ENCODE results near the gene GSTK1. TPM values are rescaled to one million over a fixed set of nuclear protein-coding genes. Genes with fewer than 3 reads are reported as not detected.
"Not testable (repeated sequence)": the region's sequence is repeated elsewhere in the genome, so short reads cannot be mapped to it uniquely, and the experiment has no call there.

GSTK1 gene
- total and polyA plus RNA-seq, 5 donors: 182 to 280 (median 239) TPM

DNA sequence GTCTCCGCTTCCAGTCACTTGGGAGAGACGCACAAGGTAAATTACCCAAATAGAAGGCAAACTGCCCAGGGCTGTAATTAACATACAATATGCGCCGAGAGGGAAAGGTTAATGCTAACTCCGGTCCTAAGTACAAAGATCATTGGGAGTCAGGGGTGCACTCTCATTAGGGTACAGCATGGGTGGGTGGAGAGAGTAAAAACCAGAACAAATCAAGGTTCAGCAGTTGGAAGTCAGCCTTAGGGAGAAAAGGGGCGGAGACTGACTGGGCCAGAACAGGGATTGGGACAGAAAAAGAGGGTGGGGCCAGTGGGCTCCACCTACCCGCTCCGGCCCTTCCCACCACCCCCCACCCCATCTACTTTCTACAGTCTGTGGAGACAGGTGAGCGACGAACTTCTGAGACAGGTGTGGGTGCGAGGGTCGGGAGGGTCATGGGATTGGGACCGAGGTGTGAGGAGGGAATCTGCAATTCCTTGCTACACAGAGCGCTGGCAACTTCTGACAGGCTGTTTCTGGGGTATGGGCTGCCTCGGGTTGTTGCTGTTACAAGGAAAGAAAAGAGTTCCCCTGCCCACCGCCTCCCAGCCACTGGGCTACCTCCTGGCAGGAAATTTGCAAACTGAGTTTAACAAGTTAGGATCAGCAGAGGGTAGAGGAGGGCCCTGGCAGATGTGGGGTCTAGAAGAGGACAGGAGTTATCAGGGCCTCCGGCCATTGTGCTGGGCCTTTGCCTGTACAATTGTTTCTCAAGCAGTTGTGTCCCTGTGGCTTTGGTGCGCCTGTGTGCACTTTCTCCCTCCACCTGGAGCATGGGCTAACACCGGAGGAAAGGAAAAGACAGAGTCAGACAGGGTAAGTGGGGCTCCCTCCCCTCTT lies 21.6 kb downstream of the GSTK1 start, which contains the start of gene TMEM139:
Gene TMEM139, plus strand, starts transcription at position 368 of the 879 bp plus-strand sequence. CDS start 1,000 bp downstream, outside the sequence.
- H3K4me3 ChIP-seq (ENCODE audit: low read length): peak within 1 kb of the TSS; percentile 27
- peak within 1 kb of the TSS; percentile 61 for H3K27ac ChIP-seq (ENCODE audit: low read length)
- intact Hi-C loops (cut with DNase I): no loop called here
- peak in 1 of 3 donors; percentile 40 for DNase-seq
- H3K27me3 ChIP-seq (ENCODE audit: control insufficient read depth, insufficient read depth): no peaks in the 10 kb centered on the region
- H3K9me3 ChIP-seq (ENCODE audit: control insufficient read depth, low read length): no peaks in the 10 kb centered on the region
- H3K4me1 ChIP-seq (ENCODE audit: control insufficient read depth, insufficient read depth, low read length): no peaks in the 10 kb centered on the region
- no peak for ATAC-seq
- WGBS: 67% methylated on average over 19 of the region's 19 CpGs

DNA sequence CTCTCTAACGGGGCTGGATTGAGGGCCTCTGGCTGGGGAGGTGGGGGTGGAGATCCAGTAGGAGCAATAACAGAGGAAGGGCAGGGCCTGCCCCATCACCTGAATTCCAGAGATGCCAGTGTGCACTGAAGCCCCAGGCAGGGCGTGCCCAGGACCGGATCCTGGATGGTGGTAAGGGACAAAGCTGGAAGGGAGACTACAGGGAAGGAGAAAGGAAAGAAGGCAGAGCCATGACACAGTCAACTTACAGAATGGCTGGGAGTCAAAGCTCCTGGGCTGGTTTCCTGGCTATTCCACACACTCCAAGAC lies 22.2 kb downstream of the GSTK1 start:
- Histone ChIP-seq H3K4me3 (ENCODE audit: low read length) (no peak overlapping the region), H3K27me3 (ENCODE audit: control insufficient read depth, insufficient read depth) (no peaks in the 10 kb centered on the region), H3K4me1 (ENCODE audit: control insufficient read depth, insufficient read depth, low read length) (no peaks in the 10 kb centered on the region), H3K27ac (ENCODE audit: low read length) (no peak overlapping the region), H3K9me3 (ENCODE audit: control insufficient read depth, low read length) (no peaks in the 10 kb centered on the region)
- no peak for DNase-seq
- no peak for ATAC-seq
- intact Hi-C loops (cut with DNase I): no loop called here
- WGBS: 52% methylated on average over 3 of the region's 3 CpGs

DNA sequence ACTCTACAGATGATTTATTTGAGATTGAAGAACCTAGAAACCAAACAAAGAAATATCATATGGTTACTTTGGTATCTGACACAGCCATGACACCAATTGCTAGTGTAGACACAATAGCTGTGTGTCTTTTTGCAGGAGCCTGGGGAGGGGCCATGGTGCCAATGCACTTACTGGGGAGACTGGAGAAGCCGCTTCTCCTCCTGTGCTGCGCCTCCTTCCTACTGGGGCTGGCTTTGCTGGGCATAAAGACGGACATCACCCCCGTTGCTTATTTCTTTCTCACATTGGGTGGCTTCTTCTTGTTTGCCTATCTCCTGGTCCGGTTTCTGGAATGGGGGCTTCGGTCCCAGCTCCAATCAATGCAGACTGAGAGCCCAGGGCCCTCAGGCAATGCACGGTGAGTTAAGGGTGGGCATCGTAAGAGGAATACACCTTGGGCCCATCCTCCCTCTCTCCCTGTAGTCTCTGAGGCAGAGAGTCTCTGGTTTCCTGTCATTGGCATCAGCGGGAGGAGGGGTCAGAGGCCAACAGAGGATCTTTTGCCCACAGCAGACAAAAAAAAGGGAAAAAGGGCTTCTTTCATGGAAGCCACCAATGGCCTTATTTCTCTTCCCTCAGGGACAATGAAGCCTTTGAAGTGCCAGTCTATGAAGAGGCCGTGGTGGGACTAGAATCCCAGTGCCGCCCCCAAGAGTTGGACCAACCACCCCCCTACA lies 22.7 kb downstream of the GSTK1 start:
- no peaks in the 10 kb centered on the region for H3K9me3 ChIP-seq (ENCODE audit: control insufficient read depth, low read length)
- WGBS: 90% methylated on average over 11 of the region's 11 CpGs
- intact Hi-C loops (cut with DNase I): no loop called here
- H3K4me1 ChIP-seq (ENCODE audit: control insufficient read depth, insufficient read depth, low read length): no peaks in the 10 kb centered on the region
- no peak overlapping the region for H3K4me3 ChIP-seq (ENCODE audit: low read length)
- DNase-seq (no peak), ATAC-seq (no peak)
- H3K27ac ChIP-seq (ENCODE audit: low read length): peak overlapping the region; percentile 42
- H3K27me3 ChIP-seq (ENCODE audit: control insufficient read depth, insufficient read depth): no peaks in the 10 kb centered on the region

DNA sequence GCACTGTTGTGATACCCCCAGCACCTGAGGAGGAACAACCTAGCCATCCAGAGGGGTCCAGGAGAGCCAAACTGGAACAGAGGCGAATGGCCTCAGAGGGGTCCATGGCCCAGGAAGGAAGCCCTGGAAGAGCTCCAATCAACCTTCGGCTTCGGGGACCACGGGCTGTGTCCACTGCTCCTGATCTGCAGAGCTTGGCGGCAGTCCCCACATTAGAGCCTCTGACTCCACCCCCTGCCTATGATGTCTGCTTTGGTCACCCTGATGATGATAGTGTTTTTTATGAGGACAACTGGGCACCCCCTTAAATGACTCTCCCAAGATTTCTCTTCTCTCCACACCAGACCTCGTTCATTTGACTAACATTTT lies 23.3 kb downstream of the GSTK1 start:
- H3K9me3 ChIP-seq (ENCODE audit: control insufficient read depth, low read length): no peaks in the 10 kb centered on the region
- no peak overlapping the region for H3K4me3 ChIP-seq (ENCODE audit: low read length)
- 85% methylated on average over 6 of the region's 6 CpGs for WGBS
- no peak for ATAC-seq
- no peaks in the 10 kb centered on the region for H3K4me1 ChIP-seq (ENCODE audit: control insufficient read depth, insufficient read depth, low read length)
- DNase-seq: peak in 1 of 3 donors; percentile 47
- H3K27ac ChIP-seq (ENCODE audit: low read length): no peak overlapping the region
- intact Hi-C loops (cut with DNase I): no loop called here
- H3K27me3 ChIP-seq (ENCODE audit: control insufficient read depth, insufficient read depth): no peaks in the 10 kb centered on the region

DNA sequence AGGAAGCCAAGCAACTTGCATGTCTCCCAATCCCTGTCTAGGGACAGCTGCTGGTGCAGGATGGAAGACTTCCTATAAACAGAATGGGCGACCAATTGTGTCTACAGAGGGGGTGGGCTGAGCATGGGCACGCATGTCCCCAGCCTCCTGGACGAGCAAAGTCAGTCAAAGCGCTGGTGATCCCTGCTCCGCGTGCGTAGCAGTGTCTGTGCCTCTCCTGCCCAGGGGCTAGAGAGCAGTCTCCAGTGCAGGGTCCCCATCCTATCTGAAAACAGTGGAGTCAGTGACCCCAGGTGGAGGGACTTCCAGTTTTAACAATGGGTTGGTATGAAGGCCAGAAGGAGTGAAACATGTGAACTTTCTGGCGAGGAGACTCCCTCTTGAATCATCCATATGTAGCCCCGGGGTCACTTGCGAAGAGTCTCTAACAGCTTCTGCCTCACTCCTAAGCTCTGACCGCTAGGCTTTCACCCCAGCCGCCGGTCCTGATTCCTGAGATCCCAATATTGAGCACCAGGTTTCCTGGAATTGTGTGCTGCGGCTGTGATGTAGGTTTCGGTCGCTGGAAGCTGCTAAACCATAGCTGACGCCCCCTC lies 24.2 kb downstream of the GSTK1 start:
- no peaks in the 10 kb centered on the region for H3K9me3 ChIP-seq (ENCODE audit: control insufficient read depth, low read length)
- WGBS: 61% methylated on average over 17 of the region's 17 CpGs
- ATAC-seq: no peak
- no peaks in the 10 kb centered on the region for H3K27me3 ChIP-seq (ENCODE audit: control insufficient read depth, insufficient read depth)
- peak overlapping the region; percentile 68 for H3K27ac ChIP-seq (ENCODE audit: low read length)
- peak in 1 of 3 donors; percentile 64 for DNase-seq
- H3K4me3 ChIP-seq (ENCODE audit: low read length): peak overlapping the region; percentile 13
- H3K4me1 ChIP-seq (ENCODE audit: control insufficient read depth, insufficient read depth, low read length): no peaks in the 10 kb centered on the region
- intact Hi-C loops (cut with DNase I): no loop called here

DNA sequence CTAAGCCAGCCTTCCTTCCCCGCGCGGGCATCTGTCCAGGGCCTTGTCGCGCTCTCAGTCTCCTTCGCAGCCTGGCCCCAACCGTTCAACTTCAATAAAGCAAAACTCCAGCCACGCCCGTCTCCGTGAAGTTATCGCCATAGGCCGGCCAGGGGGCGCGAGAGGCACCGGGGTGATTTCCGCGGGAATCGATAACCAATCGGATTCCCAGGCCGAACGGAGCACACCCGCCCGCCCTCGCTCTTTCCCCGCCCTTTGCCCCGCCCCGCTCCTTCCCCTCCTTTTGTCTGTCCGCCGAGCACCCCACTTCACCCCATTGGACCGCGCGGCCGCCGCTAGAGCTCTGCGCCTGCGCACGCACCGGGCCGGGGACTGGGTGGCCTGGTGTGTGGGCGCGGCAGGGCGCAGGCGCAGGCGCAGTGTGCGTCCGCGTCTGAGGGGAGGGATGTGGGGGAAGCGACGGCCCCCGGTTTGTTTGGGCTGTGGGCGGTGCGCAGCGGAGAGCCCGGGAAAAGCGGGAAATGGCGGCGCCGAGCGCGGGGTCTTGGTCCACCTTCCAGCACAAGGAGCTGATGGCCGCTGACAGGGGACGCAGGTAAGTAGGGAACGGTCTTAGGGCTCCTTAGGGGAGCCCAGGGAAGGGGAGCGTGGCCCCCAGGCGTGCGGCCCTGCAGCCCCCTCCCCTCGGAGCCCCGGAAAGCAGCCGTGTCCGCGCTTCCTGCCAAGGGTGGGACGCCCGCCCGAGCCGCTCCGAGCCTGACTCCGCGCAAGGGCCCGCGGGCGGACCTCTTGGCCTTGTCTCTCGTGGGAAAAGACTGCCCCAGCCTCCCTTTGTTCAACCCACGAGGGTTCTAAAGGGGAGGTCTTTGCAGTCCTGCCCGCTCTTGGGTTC lies 24.9 kb downstream of the GSTK1 start, which contains the start of gene CASP2:
Gene CASP2, plus strand, starts transcription at position 417 of the 892 bp plus-strand sequence. Its CDS starts 105 bp downstream, at position 522.
- peak within 1 kb of the TSS; percentile 68 for H3K4me3 ChIP-seq (ENCODE audit: low read length)

DNA sequence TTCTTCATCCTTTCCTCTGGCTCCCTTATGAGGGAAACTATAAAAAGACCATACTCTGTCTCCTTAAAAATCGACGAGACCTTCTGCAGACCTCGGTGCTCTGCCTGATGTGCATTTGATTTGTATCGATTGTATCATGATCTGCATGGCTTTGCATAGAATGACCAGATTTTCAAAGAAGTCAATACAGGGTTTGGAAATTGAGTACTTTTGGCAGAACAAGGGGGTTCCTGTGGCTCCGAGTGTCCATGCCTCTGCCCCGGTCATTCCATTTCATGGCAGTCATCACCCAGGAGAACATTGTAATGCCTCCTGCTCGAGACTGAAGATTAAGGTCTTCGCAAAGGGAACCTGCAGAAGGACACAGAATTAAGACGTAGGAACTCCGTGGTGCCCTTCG lies 25.6 kb downstream of the GSTK1 start:
- no peaks in the 10 kb centered on the region for H3K27me3 ChIP-seq (ENCODE audit: control insufficient read depth, insufficient read depth)
- no peak for ATAC-seq
- WGBS: 3% methylated on average over 11 of the region's 11 CpGs
- H3K27ac ChIP-seq (ENCODE audit: low read length): peak overlapping the region; percentile 39
- intact Hi-C loops (cut with DNase I): no loop called here
- H3K9me3 ChIP-seq (ENCODE audit: control insufficient read depth, low read length): no peaks in the 10 kb centered on the region
- no peak for DNase-seq
- peak overlapping the region; percentile 68 for H3K4me3 ChIP-seq (ENCODE audit: low read length)
- H3K4me1 ChIP-seq (ENCODE audit: control insufficient read depth, insufficient read depth, low read length): no peaks in the 10 kb centered on the region

More for the DNA sequence above, 24.9 kb downstream of the GSTK1 start, which contains the start of gene CASP2:
- Histone ChIP-seq H3K4me1 (ENCODE audit: control insufficient read depth, insufficient read depth, low read length) (no peaks in the 10 kb centered on the region), H3K9me3 (ENCODE audit: control insufficient read depth, low read length) (no peaks in the 10 kb centered on the region), H3K27me3 (ENCODE audit: control insufficient read depth, insufficient read depth) (no peaks in the 10 kb centered on the region), H3K27ac (ENCODE audit: low read length) (peak within 1 kb of the TSS; percentile 80)
- DNase-seq (peak; percentile 99 to 100 (median 99)), ATAC-seq (peak; percentile 99)
- intact Hi-C loops (cut with DNase I): no loop called here
- WGBS: 2% methylated on average over 84 of the region's 84 CpGs

DNA sequence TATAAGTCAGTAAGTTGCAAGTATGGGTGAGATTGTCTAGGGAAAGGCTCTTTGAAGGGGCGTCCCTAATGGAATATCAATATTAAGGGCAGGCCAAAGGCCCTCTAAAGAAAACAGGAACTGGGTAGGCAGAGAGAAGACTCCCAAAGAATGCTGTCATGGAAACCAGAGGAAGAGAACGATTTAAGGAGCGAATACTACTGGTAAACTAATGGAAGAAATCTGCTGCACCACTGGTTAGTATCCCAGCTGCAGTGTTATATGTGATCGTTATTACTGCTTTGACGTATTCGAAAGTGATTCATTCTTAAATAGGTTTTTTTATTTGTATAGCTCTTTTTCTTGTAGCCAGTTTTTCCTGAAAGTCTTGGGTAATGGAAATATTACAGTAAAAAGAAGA lies 26.2 kb downstream of the GSTK1 start:
- H3K27ac ChIP-seq (ENCODE audit: low read length): no peak overlapping the region
- ATAC-seq: no peak
- no peaks in the 10 kb centered on the region for H3K4me1 ChIP-seq (ENCODE audit: control insufficient read depth, insufficient read depth, low read length)

DNA sequence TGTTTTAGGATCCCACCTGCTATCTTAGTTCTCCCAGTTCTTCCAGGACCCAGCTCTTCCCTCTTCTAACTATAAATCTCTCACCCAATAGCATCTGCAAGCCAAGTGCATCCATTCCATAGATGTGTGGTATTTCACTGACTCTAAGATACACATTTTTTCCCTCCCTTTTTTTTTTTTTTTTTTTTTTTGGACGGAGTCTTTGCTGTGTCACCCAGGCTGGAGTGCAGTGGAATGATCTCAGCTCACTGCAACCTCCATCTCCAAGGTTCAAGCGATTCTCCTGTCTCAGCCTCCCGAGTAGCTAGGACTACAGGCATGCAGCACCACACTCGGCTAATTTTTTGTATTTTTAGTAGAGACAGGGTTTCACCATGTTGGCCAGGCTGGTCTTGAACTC lies 26.6 kb downstream of the GSTK1 start:
- DNase-seq; H3K4me3 ChIP-seq (ENCODE audit: low read length); H3K27me3 ChIP-seq (ENCODE audit: control insufficient read depth, insufficient read depth); H3K9me3 ChIP-seq (ENCODE audit: control insufficient read depth, low read length); ATAC-seq; H3K4me1 ChIP-seq (ENCODE audit: control insufficient read depth, insufficient read depth, low read length); H3K27ac ChIP-seq (ENCODE audit: low read length); intact Hi-C loops (cut with DNase I): not testable (repeated sequence)
- 54% methylated on average over 4 of the region's 4 CpGs for WGBS

More for the DNA sequence above, 26.2 kb downstream of the GSTK1 start:
- H3K9me3 ChIP-seq (ENCODE audit: control insufficient read depth, low read length): no peaks in the 10 kb centered on the region
- H3K27me3 ChIP-seq (ENCODE audit: control insufficient read depth, insufficient read depth): no peaks in the 10 kb centered on the region
- intact Hi-C loops (cut with DNase I): no loop called here
- 23% methylated on average over 6 of the region's 6 CpGs for WGBS
- peak overlapping the region; percentile 68 for H3K4me3 ChIP-seq (ENCODE audit: low read length)
- DNase-seq: no peak

DNA sequence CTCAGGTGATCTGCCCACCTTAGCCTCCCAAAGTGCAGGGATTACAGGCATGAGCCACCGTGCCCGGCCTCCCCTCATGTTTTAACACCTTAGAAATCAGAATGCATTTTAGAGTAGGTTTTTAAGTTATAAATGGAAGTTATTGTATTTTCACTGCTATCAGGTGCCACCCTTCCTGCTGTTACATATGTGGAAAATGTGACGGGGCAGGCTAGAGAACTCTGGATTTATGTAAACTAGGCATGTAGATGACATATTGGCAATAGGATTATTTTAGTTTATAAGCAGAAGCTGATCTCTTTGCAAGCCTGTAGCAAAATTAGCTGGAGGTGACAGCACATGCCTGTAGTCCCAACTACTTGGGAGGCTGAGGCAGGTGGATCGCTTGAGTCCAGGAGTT lies 27.1 kb downstream of the GSTK1 start:
- Histone ChIP-seq H3K27ac (ENCODE audit: low read length) (no peak overlapping the region), H3K27me3 (ENCODE audit: control insufficient read depth, insufficient read depth) (no peaks in the 10 kb centered on the region), H3K4me1 (ENCODE audit: control insufficient read depth, insufficient read depth, low read length) (no peaks in the 10 kb centered on the region), H3K4me3 (ENCODE audit: low read length) (no peak overlapping the region), H3K9me3 (ENCODE audit: control insufficient read depth, low read length) (no peaks in the 10 kb centered on the region)
- DNase-seq (no peak), ATAC-seq (no peak)
- intact Hi-C loops (cut with DNase I): no loop called here
- WGBS: 66% methylated on average over 4 of the region's 4 CpGs

Measured in right cardiac atrium (tissue), 5 donors.